Neural progenitor cell (in vitro differentiated cells): ENCODE measurements around the gene NAA60.

Experiments used
- EZH2 ChIP-seq: fragments of 200-600 bp; sonication (generic); IDR thresholded peaks from 2 replicates; pipeline ENCODE4 v1.6.1; 2017; ENCODE audit warnings: antibody characterized with exemption, mild to moderate bottlenecking, moderate library complexity
- EZH2phosphoT487 ChIP-seq: fragments of 200-600 bp; sonication (generic); IDR thresholded peaks from 2 replicates; pipeline ENCODE4 v1.6.1; 2017; ENCODE audit warnings: antibody characterized with exemption
- TF ChIP-seq, protein P1 (sequence below): fragments of 200-600 bp; sonication (generic); IDR thresholded peaks from 2 replicates; pipeline ENCODE4 v1.5.1; 2017; ENCODE audit warnings: antibody characterized with exemption, mild to moderate bottlenecking

DNA sequence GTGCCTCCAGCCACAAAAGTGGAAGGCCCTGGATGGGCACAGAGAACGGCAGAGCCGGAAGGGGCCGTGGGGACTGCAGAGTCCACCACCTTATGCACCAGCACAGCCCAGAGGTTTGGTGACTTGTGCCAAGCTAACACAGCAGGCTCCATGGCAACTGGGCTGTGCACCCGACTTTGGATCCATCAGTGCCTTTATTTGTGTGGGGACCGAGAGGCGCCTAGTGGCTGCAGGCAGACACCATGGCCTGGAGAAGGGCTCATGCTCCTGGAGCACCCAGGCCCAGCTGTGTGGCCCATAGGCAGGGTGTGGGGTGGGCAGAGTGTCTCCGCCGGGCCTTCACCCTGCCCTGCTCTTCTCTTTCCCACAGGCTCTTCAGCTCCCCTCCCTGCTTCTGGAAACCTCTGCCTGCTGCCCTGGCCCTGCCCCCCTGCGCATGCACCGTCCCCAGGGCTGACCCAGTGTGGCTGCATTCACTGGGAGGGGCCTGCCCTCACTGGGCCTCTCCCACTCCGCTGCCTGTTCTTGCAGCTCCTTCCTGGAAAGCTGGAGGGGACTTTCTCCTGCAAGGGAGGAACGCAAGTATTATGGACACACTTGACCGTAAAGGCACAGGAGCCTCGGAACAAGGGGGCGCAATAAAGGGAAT lies 41.7 kb downstream of the NAA60 start:
- TF ChIP-seq, protein P1, sequence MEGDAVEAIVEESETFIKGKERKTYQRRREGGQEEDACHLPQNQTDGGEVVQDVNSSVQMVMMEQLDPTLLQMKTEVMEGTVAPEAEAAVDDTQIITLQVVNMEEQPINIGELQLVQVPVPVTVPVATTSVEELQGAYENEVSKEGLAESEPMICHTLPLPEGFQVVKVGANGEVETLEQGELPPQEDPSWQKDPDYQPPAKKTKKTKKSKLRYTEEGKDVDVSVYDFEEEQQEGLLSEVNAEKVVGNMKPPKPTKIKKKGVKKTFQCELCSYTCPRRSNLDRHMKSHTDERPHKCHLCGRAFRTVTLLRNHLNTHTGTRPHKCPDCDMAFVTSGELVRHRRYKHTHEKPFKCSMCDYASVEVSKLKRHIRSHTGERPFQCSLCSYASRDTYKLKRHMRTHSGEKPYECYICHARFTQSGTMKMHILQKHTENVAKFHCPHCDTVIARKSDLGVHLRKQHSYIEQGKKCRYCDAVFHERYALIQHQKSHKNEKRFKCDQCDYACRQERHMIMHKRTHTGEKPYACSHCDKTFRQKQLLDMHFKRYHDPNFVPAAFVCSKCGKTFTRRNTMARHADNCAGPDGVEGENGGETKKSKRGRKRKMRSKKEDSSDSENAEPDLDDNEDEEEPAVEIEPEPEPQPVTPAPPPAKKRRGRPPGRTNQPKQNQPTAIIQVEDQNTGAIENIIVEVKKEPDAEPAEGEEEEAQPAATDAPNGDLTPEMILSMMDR, result no peak
- TF ChIP-seq EZH2phosphoT487 (no peak), EZH2 (no peak)
